Measurements from ENCODE around the gene MYD88. TPM values are rescaled to one million over a fixed set of nuclear protein-coding genes. Genes with fewer than 3 reads are reported as not detected.

MYD88 gene
- total RNA-seq, 1 experiment from 2014 or later, result 14.8 TPM

- Histone ChIP-seq H3K79me2 (ENCODE audit: insufficient read depth, low read length) (no peaks in the 10 kb centered on the region), H3K4me3 (replicated peaks in 1 of 2; ENCODE audit: low read depth in 1 of 2, low read length in 2 of 2) (no peak overlapping the region), H3K27ac (ENCODE audit: low read depth, low read length) (no peak overlapping the region), H4K20me1 (ENCODE audit: insufficient read depth) (no peaks in the 10 kb centered on the region), H3K36me3 (ENCODE audit: control insufficient read depth in 1 of 2, insufficient read depth in 2 of 2, low read length in 2 of 2) (no peaks in the 10 kb centered on the region), H3K9me2 (ENCODE audit: insufficient read depth) (no peaks in the 10 kb centered on the region), H2AFZ (ENCODE audit: low read depth, low read length, poor library complexity, severe bottlenecking) (no peak overlapping the region), H3K27me3 (ENCODE audit: insufficient read depth, low read length) (no peaks in the 10 kb centered on the region), H3K9me3 (ENCODE audit: control insufficient read depth in 1 of 2, insufficient read depth in 1 of 2, low read depth in 1 of 2, low read length in 2 of 2) (peaks cover 0 to 4% of the 10 kb centered on the region in 2 experiments; a peak in 1 of 4 replicates), H3K4me1 (ENCODE audit: control insufficient read depth in 1 of 2, insufficient read depth in 2 of 2, low read length in 2 of 2) (no peaks in the 10 kb centered on the region), H3K9ac (ENCODE audit: low read length) (no peak overlapping the region), H3K4me2 (ENCODE audit: low read length) (no peak overlapping the region)
- no peak for ATAC-seq
- BruUV-seq (replicated peaks), result no TSS peak
- no peak for DNase-seq (ENCODE audit: low read depth, low spot score)
- TF ChIP-seq EGR1 (IDR thresholded peaks at IDR 0.05; ENCODE audit: low read depth), result no peak
- TF ChIP-seq TCF7L2 (IDR thresholded peaks at IDR 0.05; ENCODE audit: borderline replicate concordance, extremely low read depth, insufficient read depth, insufficient read length), result no peak
- no peak for TF ChIP-seq RAD21 (IDR thresholded peaks at IDR 0.05; ENCODE audit: low read depth)
- TF ChIP-seq CBX3 (IDR thresholded peaks at IDR 0.05; ENCODE audit: low read depth), result no peak
- TF ChIP-seq, protein P1, sequence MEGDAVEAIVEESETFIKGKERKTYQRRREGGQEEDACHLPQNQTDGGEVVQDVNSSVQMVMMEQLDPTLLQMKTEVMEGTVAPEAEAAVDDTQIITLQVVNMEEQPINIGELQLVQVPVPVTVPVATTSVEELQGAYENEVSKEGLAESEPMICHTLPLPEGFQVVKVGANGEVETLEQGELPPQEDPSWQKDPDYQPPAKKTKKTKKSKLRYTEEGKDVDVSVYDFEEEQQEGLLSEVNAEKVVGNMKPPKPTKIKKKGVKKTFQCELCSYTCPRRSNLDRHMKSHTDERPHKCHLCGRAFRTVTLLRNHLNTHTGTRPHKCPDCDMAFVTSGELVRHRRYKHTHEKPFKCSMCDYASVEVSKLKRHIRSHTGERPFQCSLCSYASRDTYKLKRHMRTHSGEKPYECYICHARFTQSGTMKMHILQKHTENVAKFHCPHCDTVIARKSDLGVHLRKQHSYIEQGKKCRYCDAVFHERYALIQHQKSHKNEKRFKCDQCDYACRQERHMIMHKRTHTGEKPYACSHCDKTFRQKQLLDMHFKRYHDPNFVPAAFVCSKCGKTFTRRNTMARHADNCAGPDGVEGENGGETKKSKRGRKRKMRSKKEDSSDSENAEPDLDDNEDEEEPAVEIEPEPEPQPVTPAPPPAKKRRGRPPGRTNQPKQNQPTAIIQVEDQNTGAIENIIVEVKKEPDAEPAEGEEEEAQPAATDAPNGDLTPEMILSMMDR (IDR thresholded peaks at IDR 0.05 in 2 of 3, conservative IDR thresholded peaks at IDR 0.05 in 1 of 3; ENCODE audit: borderline replicate concordance in 1 of 3, insufficient read depth in 1 of 3, low read depth in 2 of 3, low read length in 2 of 3), result no peak
- TF ChIP-seq, protein P2, sequence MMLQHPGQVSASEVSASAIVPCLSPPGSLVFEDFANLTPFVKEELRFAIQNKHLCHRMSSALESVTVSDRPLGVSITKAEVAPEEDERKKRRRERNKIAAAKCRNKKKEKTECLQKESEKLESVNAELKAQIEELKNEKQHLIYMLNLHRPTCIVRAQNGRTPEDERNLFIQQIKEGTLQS (IDR thresholded peaks at IDR 0.05), result no peak
- TF ChIP-seq ZFX (IDR thresholded peaks at IDR 0.05), result no peak
- TF ChIP-seq SIN3A (IDR thresholded peaks at IDR 0.05; ENCODE audit: low read depth), result no peak
- no peak for TF ChIP-seq ZNF274 (IDR thresholded peaks at IDR 0.05; ENCODE audit: low read depth, low read length)
- TF ChIP-seq FOSL1 (IDR thresholded peaks at IDR 0.05; ENCODE audit: low read depth), result no peak
- no peak for TF ChIP-seq SP1 (IDR thresholded peaks at IDR 0.05; ENCODE audit: low read depth)
- no peak for TF ChIP-seq EZH2 (IDR thresholded peaks at IDR 0.05)
- TF ChIP-seq, protein P3, sequence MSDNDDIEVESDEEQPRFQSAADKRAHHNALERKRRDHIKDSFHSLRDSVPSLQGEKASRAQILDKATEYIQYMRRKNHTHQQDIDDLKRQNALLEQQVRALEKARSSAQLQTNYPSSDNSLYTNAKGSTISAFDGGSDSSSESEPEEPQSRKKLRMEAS (IDR thresholded peaks at IDR 0.05), result no peak
- TF ChIP-seq, protein P4, sequence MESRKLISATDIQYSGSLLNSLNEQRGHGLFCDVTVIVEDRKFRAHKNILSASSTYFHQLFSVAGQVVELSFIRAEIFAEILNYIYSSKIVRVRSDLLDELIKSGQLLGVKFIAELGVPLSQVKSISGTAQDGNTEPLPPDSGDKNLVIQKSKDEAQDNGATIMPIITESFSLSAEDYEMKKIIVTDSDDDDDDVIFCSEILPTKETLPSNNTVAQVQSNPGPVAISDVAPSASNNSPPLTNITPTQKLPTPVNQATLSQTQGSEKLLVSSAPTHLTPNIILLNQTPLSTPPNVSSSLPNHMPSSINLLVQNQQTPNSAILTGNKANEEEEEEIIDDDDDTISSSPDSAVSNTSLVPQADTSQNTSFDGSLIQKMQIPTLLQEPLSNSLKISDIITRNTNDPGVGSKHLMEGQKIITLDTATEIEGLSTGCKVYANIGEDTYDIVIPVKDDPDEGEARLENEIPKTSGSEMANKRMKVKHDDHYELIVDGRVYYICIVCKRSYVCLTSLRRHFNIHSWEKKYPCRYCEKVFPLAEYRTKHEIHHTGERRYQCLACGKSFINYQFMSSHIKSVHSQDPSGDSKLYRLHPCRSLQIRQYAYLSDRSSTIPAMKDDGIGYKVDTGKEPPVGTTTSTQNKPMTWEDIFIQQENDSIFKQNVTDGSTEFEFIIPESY (IDR thresholded peaks at IDR 0.05; ENCODE audit: extremely low read depth, insufficient replicate concordance, low read length), result no peak
- TF ChIP-seq SRF (IDR thresholded peaks at IDR 0.05; ENCODE audit: low read depth), result no peak
- TF ChIP-seq JUND (IDR thresholded peaks at IDR 0.05), result no peak
- intact Hi-C loops (cut with micrococcal nuclease), result no loop called here
- ChIA-PET CTCF (no interaction called here), POLR2A (no interaction called here), RAD21 (ENCODE audit: low non-redundant PET in 1 of 2, low total read pairs in 2 of 2, uncharacterized antibody in 2 of 2, unreplicated experiment in 2 of 2) (no interaction called here)
Observed at GRCh38 chr3:38089163-38089562, 49.3 kb upstream of the MYD88 start.
